PFSK-1 (cell line): Measurements from ENCODE around the gene ANKMY2.

Source experiments
- FOXP2 ChIP-seq: optimal IDR thresholded peaks from 2 replicates; pipeline ENCODE3; 2011; ENCODE audit warnings: borderline replicate concordance, control low read depth, inconsistent platforms; ENCODE audit not compliant: insufficient read depth; ENCODE audit errors: extremely low read length, extremely low read depth
- POLR2AphosphoS5 ChIP-seq: IDR thresholded peaks from 2 replicates; pipeline ENCODE4 v1.6.1; 2012; ENCODE audit warnings: low read depth, mild to moderate bottlenecking, control low read depth, low read length, moderate library complexity
- SIN3A ChIP-seq: IDR thresholded peaks from 2 replicates; pipeline ENCODE4 v1.6.1; 2012; ENCODE audit warnings: mild to moderate bottlenecking, low read length, moderate library complexity, borderline replicate concordance; ENCODE audit not compliant: insufficient read depth
- TAF1 ChIP-seq: IDR thresholded peaks from 2 replicates; pipeline ENCODE4 v1.6.1; 2012; ENCODE audit warnings: low read length, control low read depth, borderline replicate concordance; ENCODE audit not compliant: insufficient read depth
- TF ChIP-seq, protein P1 (sequence below), 2 experiments: IDR thresholded peaks; 2 replicates each; pipeline versions ENCODE4 v1.6.1 to v1.8.0; 2011 to 2012; ENCODE audit warnings: low read depth in 2 of 2, low read length in 2 of 2, control low read depth in 1 of 2, inconsistent platforms in 1 of 2, mild to moderate bottlenecking in 1 of 2, moderate library complexity in 1 of 2; ENCODE audit not compliant: insufficient read depth in 1 of 2

ANKMY2 gene

GRCh38 chr7:16656141-16656540, 10.6 kb upstream of the ANKMY2 start:
- no peak for TF ChIP-seq TAF1
- TF ChIP-seq, protein P1, sequence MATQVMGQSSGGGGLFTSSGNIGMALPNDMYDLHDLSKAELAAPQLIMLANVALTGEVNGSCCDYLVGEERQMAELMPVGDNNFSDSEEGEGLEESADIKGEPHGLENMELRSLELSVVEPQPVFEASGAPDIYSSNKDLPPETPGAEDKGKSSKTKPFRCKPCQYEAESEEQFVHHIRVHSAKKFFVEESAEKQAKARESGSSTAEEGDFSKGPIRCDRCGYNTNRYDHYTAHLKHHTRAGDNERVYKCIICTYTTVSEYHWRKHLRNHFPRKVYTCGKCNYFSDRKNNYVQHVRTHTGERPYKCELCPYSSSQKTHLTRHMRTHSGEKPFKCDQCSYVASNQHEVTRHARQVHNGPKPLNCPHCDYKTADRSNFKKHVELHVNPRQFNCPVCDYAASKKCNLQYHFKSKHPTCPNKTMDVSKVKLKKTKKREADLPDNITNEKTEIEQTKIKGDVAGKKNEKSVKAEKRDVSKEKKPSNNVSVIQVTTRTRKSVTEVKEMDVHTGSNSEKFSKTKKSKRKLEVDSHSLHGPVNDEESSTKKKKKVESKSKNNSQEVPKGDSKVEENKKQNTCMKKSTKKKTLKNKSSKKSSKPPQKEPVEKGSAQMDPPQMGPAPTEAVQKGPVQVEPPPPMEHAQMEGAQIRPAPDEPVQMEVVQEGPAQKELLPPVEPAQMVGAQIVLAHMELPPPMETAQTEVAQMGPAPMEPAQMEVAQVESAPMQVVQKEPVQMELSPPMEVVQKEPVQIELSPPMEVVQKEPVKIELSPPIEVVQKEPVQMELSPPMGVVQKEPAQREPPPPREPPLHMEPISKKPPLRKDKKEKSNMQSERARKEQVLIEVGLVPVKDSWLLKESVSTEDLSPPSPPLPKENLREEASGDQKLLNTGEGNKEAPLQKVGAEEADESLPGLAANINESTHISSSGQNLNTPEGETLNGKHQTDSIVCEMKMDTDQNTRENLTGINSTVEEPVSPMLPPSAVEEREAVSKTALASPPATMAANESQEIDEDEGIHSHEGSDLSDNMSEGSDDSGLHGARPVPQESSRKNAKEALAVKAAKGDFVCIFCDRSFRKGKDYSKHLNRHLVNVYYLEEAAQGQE (IDR thresholded peaks at IDR 0.05; ENCODE audit: insufficient read depth in 1 of 2, low read depth in 2 of 2, low read length in 2 of 2), result no peak
- no peak for TF ChIP-seq SIN3A
- no peak for TF ChIP-seq POLR2AphosphoS5
- no peak for TF ChIP-seq FOXP2

DNA sequence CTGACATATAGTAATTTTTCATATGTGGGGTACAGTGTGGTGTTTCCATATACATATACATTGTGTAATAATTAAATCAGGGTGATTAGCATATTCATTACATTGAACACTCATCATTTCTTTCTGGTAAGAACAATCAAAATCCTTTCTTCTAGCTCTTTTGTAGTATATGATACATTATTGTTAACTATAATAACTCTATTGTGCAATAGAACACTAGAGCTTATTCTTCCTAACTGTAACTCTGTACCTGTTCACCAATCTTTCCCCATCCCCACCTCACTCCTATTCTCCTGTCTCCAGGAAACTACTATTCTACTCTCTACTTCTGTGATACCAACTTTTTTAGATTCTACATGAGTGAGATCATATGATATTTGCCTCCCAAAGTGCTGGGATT, 9.8 kb upstream of the ANKMY2 start:
- TF ChIP-seq, protein P1 (IDR thresholded peaks at IDR 0.05; ENCODE audit: insufficient read depth in 1 of 2, low read depth in 2 of 2, low read length in 2 of 2), result no peak
- TF ChIP-seq FOXP2 (no peak), POLR2AphosphoS5 (no peak), SIN3A (no peak), TAF1 (no peak)

GRCh38 chr7:16652888-16653287, 7.3 kb upstream of the ANKMY2 start:
- no peak for TF ChIP-seq POLR2AphosphoS5

- no peak for TF ChIP-seq FOXP2
- TF ChIP-seq, protein P1 (IDR thresholded peaks at IDR 0.05; ENCODE audit: insufficient read depth in 1 of 2, low read depth in 2 of 2, low read length in 2 of 2), result no peak
- no peak for TF ChIP-seq TAF1
- TF ChIP-seq POLR2AphosphoS5, result no peak
- no peak for TF ChIP-seq SIN3A
These were observed 6.7 kb upstream of the ANKMY2 start for GRCh38 chr7:16652240-16652583.

DNA sequence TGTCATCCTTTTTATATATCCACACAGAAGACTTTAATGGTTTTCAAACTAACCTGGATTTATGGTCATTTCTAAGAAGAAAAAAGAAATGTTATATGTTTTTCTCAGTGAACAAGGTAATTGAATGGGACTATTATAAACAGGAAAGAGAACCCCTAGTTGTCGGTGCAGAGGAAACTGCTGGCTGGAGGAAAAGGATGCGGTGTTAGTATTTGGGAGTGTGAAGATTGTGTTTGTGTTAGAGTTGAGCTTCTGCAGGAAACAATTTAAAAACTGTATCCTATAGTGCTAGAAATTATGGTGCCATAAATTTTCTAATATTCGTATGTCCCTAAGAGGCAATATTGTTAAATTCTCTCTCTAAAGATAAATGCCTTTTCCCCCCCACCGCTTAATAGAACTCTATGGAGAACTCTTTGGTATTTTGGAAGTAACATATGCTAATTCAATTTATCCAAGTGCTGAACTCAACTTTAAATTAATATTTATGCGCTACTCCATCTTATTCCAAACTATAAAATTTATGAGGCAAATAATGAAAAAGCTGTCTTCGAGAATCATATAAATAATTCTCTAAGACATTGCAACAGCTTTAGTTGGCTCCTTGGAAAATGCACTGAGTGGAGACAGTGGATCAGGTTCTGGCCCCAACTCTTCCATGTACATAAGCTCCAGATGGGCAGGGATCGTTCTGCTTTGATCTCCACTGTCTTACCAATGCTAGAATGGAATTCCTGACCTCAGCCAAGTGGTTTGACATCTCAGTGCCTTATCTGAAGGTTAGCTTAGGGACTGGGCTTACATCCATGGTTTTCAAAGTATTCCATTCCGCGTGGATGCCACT, 6.1 kb upstream of the ANKMY2 start:
- TF ChIP-seq TAF1 (no peak), POLR2AphosphoS5 (0 out of 2 replicates have a peak, but pooled peaks have one; percentile 26)

DNA sequence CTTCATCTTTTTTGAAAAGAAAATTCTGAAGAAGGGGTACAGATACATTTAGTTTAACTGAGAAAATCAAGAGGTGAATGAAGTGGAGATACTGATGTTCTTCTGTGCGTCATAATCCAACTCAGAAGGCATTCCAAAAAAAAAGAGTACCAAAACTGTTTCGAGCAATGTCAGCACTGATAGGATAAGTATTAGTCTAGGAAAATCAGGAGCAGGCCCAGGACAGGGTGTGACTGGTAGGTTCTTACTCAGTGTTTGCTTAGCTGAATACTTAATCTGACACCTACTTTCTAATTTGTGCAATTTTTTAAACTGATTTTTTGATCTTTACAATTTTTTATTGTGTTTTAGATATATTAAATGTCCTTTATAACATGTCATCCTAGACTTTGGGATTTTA, 4.7 kb upstream of the ANKMY2 start:
- no peak for TF ChIP-seq SIN3A
- TF ChIP-seq POLR2AphosphoS5, result no peak
- no peak for TF ChIP-seq FOXP2

DNA sequence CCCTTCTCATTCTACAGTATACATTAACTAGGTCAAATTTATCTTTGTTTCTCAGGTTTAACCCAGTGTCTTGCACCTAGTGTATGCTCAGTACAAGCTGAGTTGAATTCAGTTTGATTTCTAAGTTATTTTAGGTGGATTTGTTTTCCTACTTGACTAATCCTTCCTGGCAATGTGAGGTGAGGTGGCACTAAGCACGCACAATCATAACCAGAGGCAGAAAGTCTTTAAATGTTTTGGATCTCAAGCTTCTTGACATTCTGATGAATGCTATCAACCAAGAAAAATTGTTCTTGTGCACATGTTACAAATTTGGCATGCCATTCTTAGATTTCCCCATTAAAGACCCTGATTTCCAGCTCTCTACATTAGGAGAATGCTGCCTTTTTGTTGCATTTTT, 3.6 kb upstream of the ANKMY2 start:
- TF ChIP-seq, protein P1 (IDR thresholded peaks at IDR 0.05; ENCODE audit: insufficient read depth in 1 of 2, low read depth in 2 of 2, low read length in 2 of 2), result no peak
- TF ChIP-seq SIN3A (no peak), FOXP2 (no peak)
